NK-92 (cell line): ENCODE results near the gene SVBP.
A peak's percentile ranks its signal among the peaks of the same experiment; 100 is the strongest.

Experiments used
- DNase-seq: peaks from one replicate; lab custom pipeline; 2025; ENCODE audit not compliant: unreplicated experiment; lab: John Stamatoyannopoulos, UW

The SVBP gene

GRCh38 chr1:42806593-42806992, 10.6 kb downstream of the SVBP start:
- DNase-seq = no peak

GRCh38 chr1:42806171-42806570, 11.0 kb downstream of the SVBP start:
- no peak for DNase-seq

GRCh38 chr1:42801832-42802473, 15.2 kb downstream of the SVBP start:
- DNase-seq = no peak

GRCh38 chr1:42797979-42798378, 19.2 kb downstream of the SVBP start:
- DNase-seq = no peak

GRCh38 chr1:42797414-42797813, 19.8 kb downstream of the SVBP start:
- DNase-seq = no peak

GRCh38 chr1:42793824-42794223, 23.4 kb downstream of the SVBP start:
- DNase-seq = no peak

- DNase-seq = no peak
Observed at GRCh38 chr1:42788021-42788420, 29.2 kb downstream of the SVBP start.

GRCh38 chr1:42786097-42786496, 31.1 kb downstream of the SVBP start:
- no peak for DNase-seq

- DNase-seq = no peak
Observed at GRCh38 chr1:42784946-42785693, 32.1 kb downstream of the SVBP start, which contains the start of gene TMEM269. Gene TMEM269 (plus strand): TSS chr1:42784991. CDS start chr1:42789894, 4,903 bp downstream.

GRCh38 chr1:42784547-42784945, 32.7 kb downstream of the SVBP start:
- DNase-seq = no peak

- DNase-seq = no peak
Observed at GRCh38 chr1:42783092-42783491, 34.1 kb downstream of the SVBP start.

- DNase-seq = no peak
Observed at GRCh38 chr1:42780176-42780575, 37.0 kb downstream of the SVBP start.

- DNase-seq = no peak
Observed at GRCh38 chr1:42779725-42780124, 37.5 kb downstream of the SVBP start.

- DNase-seq = no peak
Observed at GRCh38 chr1:42777852-42778251, 39.3 kb downstream of the SVBP start.

GRCh38 chr1:42776502-42776901, 40.7 kb downstream of the SVBP start:
- no peak for DNase-seq

GRCh38 chr1:42774928-42775526, 42.2 kb downstream of the SVBP start:
- no peak for DNase-seq

- no peak for DNase-seq
Observed at GRCh38 chr1:42773420-42773819, 43.8 kb downstream of the SVBP start.

GRCh38 chr1:42769811-42770210, 47.4 kb downstream of the SVBP start:
- no peak for DNase-seq

- DNase-seq = no peak
Observed at GRCh38 chr1:42768172-42768571, 49.0 kb downstream of the SVBP start.

GRCh38 chr1:42767510-42768000, 49.6 kb downstream of the SVBP start:
- DNase-seq = no peak

- DNase-seq = peak; percentile 96
Observed at GRCh38 chr1:42766741-42767509, 50.3 kb downstream of the SVBP start, which contains the start of the genes C1orf50 and P3H1. Gene C1orf50 (plus strand): TSS chr1:42767249. CDS start chr1:42767312, 63 bp downstream. Gene P3H1 (minus strand): TSS chr1:42767028. CDS start chr1:42766971, 57 bp downstream.
